PC-3 (cell line): ENCODE measurements around the gene IFT122.

Experiments used
- CTCF ChIP-seq: fragments of 300-600 bp; sonication (generic); conservative IDR thresholded peaks from 2 replicates; pipeline ENCODE4 v1.5.1; 2017; ENCODE audit warnings: antibody characterized with exemption, low read depth, mild to moderate bottlenecking, low read length
- EZH2 ChIP-seq: fragments of 300-600 bp; sonication (generic); IDR thresholded peaks from one replicate; pipeline ENCODE4 v1.6.1; 2017; ENCODE audit warnings: antibody characterized with exemption, mild to moderate bottlenecking, low read length; ENCODE audit not compliant: unreplicated experiment
- EZH2phosphoT487 ChIP-seq: fragments of 300-600 bp; sonication (generic); IDR thresholded peaks from 2 replicates; pipeline ENCODE4 v1.6.1; 2018; ENCODE audit warnings: mild to moderate bottlenecking, antibody characterized with exemption, low read length, borderline replicate concordance

GRCh38 chr3:129429080-129429451 lies 11.0 kb upstream of the IFT122 start:
- no peak for TF ChIP-seq CTCF
- no peak for TF ChIP-seq EZH2
- no peak for TF ChIP-seq EZH2phosphoT487
